Prostate gland (tissue), 2 donors: ENCODE measurements around the gene KRTAP5-8.
"Not testable (repeated sequence)": the region's sequence is repeated elsewhere in the genome, so short reads cannot be mapped to it uniquely, and the experiment has no call there.

Source experiments
- POLR2AphosphoS5 ChIP-seq: sonication (generic); formaldehyde crosslinking; IDR thresholded peaks from one replicate; pipeline ENCODE4 v1.6.1; 2017; ENCODE audit warnings: antibody characterized with exemption
- TF ChIP-seq, protein P1 (sequence below), 4 experiments: fragments of 200-600 bp in 2 of 4; fragments of 450-650 bp in 2 of 4; sonication (generic) in 2 of 4; IDR thresholded peaks; 1 replicate in 3 of 4; 2 replicates in 1 of 4; pipeline ENCODE4 v1.5.1; 2016 to 2019; ENCODE audit warnings: antibody characterized with exemption in 4 of 4, mild to moderate bottlenecking in 2 of 4, moderate library complexity in 2 of 4

DNA sequence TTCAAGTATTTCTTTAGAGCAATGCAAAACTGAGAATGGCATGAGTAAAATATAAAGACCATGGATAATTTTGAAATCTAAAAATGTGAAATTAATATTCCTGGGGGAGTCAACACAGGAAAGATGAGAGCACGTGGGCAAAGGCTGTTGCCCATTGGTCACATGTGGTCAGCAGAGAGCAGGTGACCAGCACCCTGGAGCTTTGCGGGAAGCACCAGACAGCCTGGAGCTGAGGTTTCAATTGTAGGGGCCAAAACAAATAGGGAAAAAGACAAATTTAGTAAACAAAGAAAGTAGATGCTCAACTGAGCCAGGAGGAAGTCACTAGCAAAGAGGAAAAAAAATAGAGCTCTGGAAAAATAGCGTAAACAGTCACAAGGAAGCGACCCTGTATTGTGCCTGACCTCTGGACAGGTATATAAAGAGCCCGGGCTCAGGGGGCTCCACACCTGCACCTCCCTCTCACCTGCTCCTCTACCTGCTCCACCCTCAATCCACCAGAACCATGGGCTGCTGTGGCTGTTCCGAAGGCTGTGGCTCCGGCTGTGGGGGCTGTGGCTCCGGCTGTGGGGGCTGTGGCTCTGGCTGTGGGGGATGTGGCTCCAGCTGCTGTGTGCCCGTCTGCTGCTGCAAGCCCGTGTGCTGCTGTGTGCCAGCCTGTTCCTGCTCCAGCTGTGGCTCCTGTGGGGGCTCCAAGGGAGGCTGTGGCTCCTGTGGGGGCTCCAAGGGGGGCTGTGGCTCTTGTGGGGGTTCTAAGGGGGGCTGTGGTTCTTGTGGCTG lies 10.8 kb upstream of the KRTAP5-8 start, which contains the start of gene KRTAP5-7:
- not testable (repeated sequence) for TF ChIP-seq POLR2AphosphoS5
- TF ChIP-seq, protein P1, sequence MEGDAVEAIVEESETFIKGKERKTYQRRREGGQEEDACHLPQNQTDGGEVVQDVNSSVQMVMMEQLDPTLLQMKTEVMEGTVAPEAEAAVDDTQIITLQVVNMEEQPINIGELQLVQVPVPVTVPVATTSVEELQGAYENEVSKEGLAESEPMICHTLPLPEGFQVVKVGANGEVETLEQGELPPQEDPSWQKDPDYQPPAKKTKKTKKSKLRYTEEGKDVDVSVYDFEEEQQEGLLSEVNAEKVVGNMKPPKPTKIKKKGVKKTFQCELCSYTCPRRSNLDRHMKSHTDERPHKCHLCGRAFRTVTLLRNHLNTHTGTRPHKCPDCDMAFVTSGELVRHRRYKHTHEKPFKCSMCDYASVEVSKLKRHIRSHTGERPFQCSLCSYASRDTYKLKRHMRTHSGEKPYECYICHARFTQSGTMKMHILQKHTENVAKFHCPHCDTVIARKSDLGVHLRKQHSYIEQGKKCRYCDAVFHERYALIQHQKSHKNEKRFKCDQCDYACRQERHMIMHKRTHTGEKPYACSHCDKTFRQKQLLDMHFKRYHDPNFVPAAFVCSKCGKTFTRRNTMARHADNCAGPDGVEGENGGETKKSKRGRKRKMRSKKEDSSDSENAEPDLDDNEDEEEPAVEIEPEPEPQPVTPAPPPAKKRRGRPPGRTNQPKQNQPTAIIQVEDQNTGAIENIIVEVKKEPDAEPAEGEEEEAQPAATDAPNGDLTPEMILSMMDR (IDR thresholded peaks at IDR 0.05) = not testable (repeated sequence)
